C4-2B (cell line): Measurements from ENCODE around the gene COTL1.

Source experiments
- ZFX ChIP-seq: fragments of 450-650 bp; IDR thresholded peaks from 2 replicates; pipeline ENCODE4 v1.6.1; 2017
- TF ChIP-seq, protein P1 (sequence below): fragments of 450-650 bp; conservative IDR thresholded peaks from 2 replicates; pipeline ENCODE4 v1.5.1; 2017; ENCODE audit warnings: mild to moderate bottlenecking

- TF ChIP-seq, protein P1, sequence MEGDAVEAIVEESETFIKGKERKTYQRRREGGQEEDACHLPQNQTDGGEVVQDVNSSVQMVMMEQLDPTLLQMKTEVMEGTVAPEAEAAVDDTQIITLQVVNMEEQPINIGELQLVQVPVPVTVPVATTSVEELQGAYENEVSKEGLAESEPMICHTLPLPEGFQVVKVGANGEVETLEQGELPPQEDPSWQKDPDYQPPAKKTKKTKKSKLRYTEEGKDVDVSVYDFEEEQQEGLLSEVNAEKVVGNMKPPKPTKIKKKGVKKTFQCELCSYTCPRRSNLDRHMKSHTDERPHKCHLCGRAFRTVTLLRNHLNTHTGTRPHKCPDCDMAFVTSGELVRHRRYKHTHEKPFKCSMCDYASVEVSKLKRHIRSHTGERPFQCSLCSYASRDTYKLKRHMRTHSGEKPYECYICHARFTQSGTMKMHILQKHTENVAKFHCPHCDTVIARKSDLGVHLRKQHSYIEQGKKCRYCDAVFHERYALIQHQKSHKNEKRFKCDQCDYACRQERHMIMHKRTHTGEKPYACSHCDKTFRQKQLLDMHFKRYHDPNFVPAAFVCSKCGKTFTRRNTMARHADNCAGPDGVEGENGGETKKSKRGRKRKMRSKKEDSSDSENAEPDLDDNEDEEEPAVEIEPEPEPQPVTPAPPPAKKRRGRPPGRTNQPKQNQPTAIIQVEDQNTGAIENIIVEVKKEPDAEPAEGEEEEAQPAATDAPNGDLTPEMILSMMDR, result no peak
- no peak for TF ChIP-seq ZFX
Observed at GRCh38 chr16:84614623-84614967, 3.3 kb downstream of the COTL1 start.
